NOMO-1 (cell line): ENCODE data around the gene MIPOL1.
"Not testable (repeated sequence)": the region's sequence is repeated elsewhere in the genome, so short reads cannot be mapped to it uniquely, and the experiment has no call there.

ENCODE experiments used
- DNase-seq, 2 experiments: peaks; one replicate each; lab custom pipeline; 2025; ENCODE audit not compliant: unreplicated experiment in 2 of 2; lab: John Stamatoyannopoulos, UW

MIPOL1 gene

GRCh38 chr14:37512173-37512572 lies 314.4 kb downstream of the MIPOL1 start:
- DNase-seq: no peak

- DNase-seq: no peak
Observed at GRCh38 chr14:37515771-37516170, 318.0 kb downstream of the MIPOL1 start.

- no peak for DNase-seq
Observed at GRCh38 chr14:37526994-37527393, 329.3 kb downstream of the MIPOL1 start.

GRCh38 chr14:37539992-37540391 lies 342.3 kb downstream of the MIPOL1 start:
- DNase-seq: no peak

- no peak for DNase-seq
Observed at GRCh38 chr14:37544407-37544806, 346.7 kb downstream of the MIPOL1 start.

- no peak for DNase-seq
Observed at GRCh38 chr14:37545174-37545573, 347.4 kb downstream of the MIPOL1 start.

GRCh38 chr14:37546621-37547447 lies 349.1 kb downstream of the MIPOL1 start:
- no peak for DNase-seq

- DNase-seq: no peak
Observed at GRCh38 chr14:37550511-37550910, 352.8 kb downstream of the MIPOL1 start.

GRCh38 chr14:37551119-37551518 lies 353.4 kb downstream of the MIPOL1 start:
- DNase-seq: no peak

- DNase-seq: no peak
Observed at GRCh38 chr14:37553935-37554550, 356.3 kb downstream of the MIPOL1 start.

- not testable (repeated sequence) for DNase-seq
Observed at GRCh38 chr14:37555596-37555995, 357.9 kb downstream of the MIPOL1 start.

GRCh38 chr14:37558740-37559139 lies 361.0 kb downstream of the MIPOL1 start:
- DNase-seq: no peak

- no peak for DNase-seq
Observed at GRCh38 chr14:37559386-37559785, 361.6 kb downstream of the MIPOL1 start.

GRCh38 chr14:37563189-37563588 lies 365.5 kb downstream of the MIPOL1 start:
- no peak for DNase-seq

GRCh38 chr14:37565550-37565949 lies 367.8 kb downstream of the MIPOL1 start:
- no peak for DNase-seq

- DNase-seq: no peak
Observed at GRCh38 chr14:37566811-37567371, 369.2 kb downstream of the MIPOL1 start.

- DNase-seq: no peak
Observed at GRCh38 chr14:37569729-37570128, 372.0 kb downstream of the MIPOL1 start.

- DNase-seq: no peak
Observed at GRCh38 chr14:37571391-37571790, 373.7 kb downstream of the MIPOL1 start.

GRCh38 chr14:37573356-37573755 lies 375.6 kb downstream of the MIPOL1 start:
- DNase-seq: no peak

- no peak for DNase-seq
Observed at GRCh38 chr14:37579274-37579673, 381.5 kb downstream of the MIPOL1 start.

- no peak for DNase-seq
Observed at GRCh38 chr14:37580146-37580545, 382.4 kb downstream of the MIPOL1 start.
